ENCODE results near the gene SEMA3B. TPM values are rescaled to one million over a fixed set of nuclear protein-coding genes. Genes with fewer than 3 reads are reported as not detected.

Gene SEMA3B
- polyA plus RNA-seq, 1 donor (not counting 4 experiments of a cell fraction or from before 2014, with no cell fraction given) = 0.58 TPM

GRCh38 chr3:50278123-50278879 is 9.4 kb downstream of the SEMA3B start:
- Histone ChIP-seq H3K9me1 (ENCODE audit: control insufficient read depth, extremely low read depth, insufficient read depth, low read length) (no peaks in the 10 kb centered on the region), H3K27me3 (ENCODE audit: control insufficient read depth, extremely low read depth, insufficient read depth, low read length) (peaks cover 36% of the 10 kb centered on the region), H3K4me2 (ENCODE audit: control insufficient read depth, extremely low read depth, insufficient read depth, low read depth, low read length) (no peak overlapping the region), H3K79me2 (ENCODE audit: control insufficient read depth, insufficient read depth, low read length) (no peaks in the 10 kb centered on the region), H4K20me1 (ENCODE audit: control insufficient read depth, extremely low read depth, insufficient read depth, low read length) (no peaks in the 10 kb centered on the region), H3K4me3 (ENCODE audit: control insufficient read depth in 2 of 3, extremely low read depth in 1 of 3, insufficient read depth in 2 of 3, low read depth in 1 of 3, low read length in 3 of 3) (no peak overlapping the region), H2AFZ (ENCODE audit: control insufficient read depth, low read length) (no peak overlapping the region), H3K27ac (ENCODE audit: control insufficient read depth, insufficient read depth, low read length) (no peak overlapping the region), H3K9me3 (ENCODE audit: control insufficient read depth, low read depth, low read length) (no peaks in the 10 kb centered on the region), H3K4me1 (ENCODE audit: control insufficient read depth, extremely low read depth, insufficient read depth, low read length) (peaks cover under 1% of the 10 kb centered on the region), H3K9ac (ENCODE audit: control insufficient read depth, extremely low read depth, insufficient read depth, low read length) (no peak overlapping the region), H3K36me3 (ENCODE audit: control insufficient read depth in 2 of 2, extremely low read depth in 1 of 2, insufficient read depth in 2 of 2, low read length in 2 of 2) (no peaks in the 10 kb centered on the region)
- no peak for DNase-seq (ENCODE audit: low read depth, low spot score)
- no peak for FAIRE-seq
- dilution Hi-C loops (cut with MboI; ENCODE audit: extremely low pct_ligation_motif_present, low sequenced_read_pairs) = no loop called here
- TF ChIP-seq EZH2 (IDR thresholded peaks at IDR 0.05; ENCODE audit: low read length) = no peak
- TF ChIP-seq CTCF (optimal IDR thresholded peaks at IDR 0.05 in 1 of 3, IDR thresholded peaks at IDR 0.05 in 1 of 3, conservative IDR thresholded peaks at IDR 0.05 in 1 of 3; ENCODE audit: extremely low read depth in 1 of 3, insufficient read depth in 2 of 3, low read length in 3 of 3) = no peak

- Histone ChIP-seq H2AFZ (ENCODE audit: control insufficient read depth, low read length) (no peak within 1 kb of the TSS), H3K9me3 (ENCODE audit: control insufficient read depth, low read depth, low read length) (no peaks in the 10 kb centered on the region), H4K20me1 (ENCODE audit: control insufficient read depth, extremely low read depth, insufficient read depth, low read length) (no peaks in the 10 kb centered on the region), H3K79me2 (ENCODE audit: control insufficient read depth, insufficient read depth, low read length) (no peaks in the 10 kb centered on the region), H3K9me1 (ENCODE audit: control insufficient read depth, extremely low read depth, insufficient read depth, low read length) (no peaks in the 10 kb centered on the region), H3K4me1 (ENCODE audit: control insufficient read depth, extremely low read depth, insufficient read depth, low read length) (no peaks in the 10 kb centered on the region), H3K4me2 (ENCODE audit: control insufficient read depth, extremely low read depth, insufficient read depth, low read depth, low read length) (no peak within 1 kb of the TSS), H3K27ac (ENCODE audit: control insufficient read depth, insufficient read depth, low read length) (no peak within 1 kb of the TSS), H3K27me3 (ENCODE audit: control insufficient read depth, extremely low read depth, insufficient read depth, low read length) (peaks cover 31% of the 10 kb centered on the region), H3K36me3 (ENCODE audit: control insufficient read depth in 2 of 2, extremely low read depth in 1 of 2, insufficient read depth in 2 of 2, low read length in 2 of 2) (no peaks in the 10 kb centered on the region), H3K9ac (ENCODE audit: control insufficient read depth, extremely low read depth, insufficient read depth, low read length) (no peak within 1 kb of the TSS), H3K4me3 (ENCODE audit: control insufficient read depth in 2 of 3, extremely low read depth in 1 of 3, insufficient read depth in 2 of 3, low read depth in 1 of 3, low read length in 3 of 3) (no peak within 1 kb of the TSS)
- TF ChIP-seq EZH2 (IDR thresholded peaks at IDR 0.05; ENCODE audit: low read length) = no peak
- TF ChIP-seq CTCF (optimal IDR thresholded peaks at IDR 0.05 in 1 of 3, IDR thresholded peaks at IDR 0.05 in 1 of 3, conservative IDR thresholded peaks at IDR 0.05 in 1 of 3; ENCODE audit: extremely low read depth in 1 of 3, insufficient read depth in 2 of 3, low read length in 3 of 3) = no peak
- no peak for FAIRE-seq
- DNase-seq (ENCODE audit: low read depth, low spot score) = no peak
- dilution Hi-C loops (cut with MboI; ENCODE audit: extremely low pct_ligation_motif_present, low sequenced_read_pairs) = no loop called here
Measured at GRCh38 chr3:50278880-50279224, 9.9 kb downstream of the SEMA3B start, which contains the start of gene LSMEM2. LSMEM2 (plus strand) TSS chr3:50279087; CDS start chr3:50279114, 27 bp downstream.

Data from keratinocyte (primary cell).